ENCODE data around the gene RIPPLY3.

DNA sequence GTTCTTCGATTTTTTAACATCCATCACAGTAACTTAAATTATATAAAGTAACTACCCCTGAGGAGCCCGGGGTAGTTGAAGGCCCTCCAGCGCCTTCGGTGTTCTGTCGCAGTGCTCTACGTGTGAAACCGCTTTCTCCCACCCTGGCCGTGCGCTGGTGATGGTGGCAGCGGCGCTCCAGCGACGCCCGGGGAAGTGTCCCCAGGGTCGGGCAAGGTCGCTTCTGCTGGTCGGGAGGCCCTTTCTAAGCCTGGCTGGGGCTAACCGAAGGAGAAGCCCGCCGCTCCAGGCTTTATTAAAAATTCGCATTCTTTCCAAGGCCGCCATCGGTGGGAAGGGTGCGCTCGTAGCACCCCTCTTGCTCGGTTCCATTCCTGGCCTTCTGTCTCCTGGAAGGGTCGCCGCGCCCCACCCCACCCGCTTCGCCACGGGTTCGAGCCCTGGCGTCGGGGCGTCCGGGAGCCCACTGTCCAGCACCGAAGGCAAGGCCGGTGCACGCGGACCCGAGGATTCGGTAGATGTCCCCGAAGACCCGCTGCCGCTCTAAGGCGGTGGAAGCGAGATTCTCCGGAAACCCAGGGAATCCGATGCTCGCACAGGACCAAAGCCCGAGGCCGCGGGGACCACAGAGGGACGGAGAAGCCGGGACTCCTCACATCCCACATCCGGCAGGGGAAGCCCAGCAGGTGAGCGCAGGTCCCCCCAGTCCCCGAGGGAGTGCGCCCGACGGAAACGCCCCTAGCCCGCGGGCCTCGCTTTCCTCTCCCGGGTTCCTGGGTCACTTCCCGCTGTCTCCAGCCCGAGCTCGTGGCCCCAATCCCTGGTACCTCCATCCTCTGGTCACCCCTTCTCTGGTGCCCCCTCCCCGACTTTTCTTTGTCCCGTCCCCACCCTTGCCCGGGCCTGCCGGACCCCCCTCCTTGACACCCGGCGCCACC, 685 bp upstream of the RIPPLY3 start:
- no peak for TF ChIP-seq POLR2A (IDR thresholded peaks at IDR 0.05)
- TF ChIP-seq, protein P1, sequence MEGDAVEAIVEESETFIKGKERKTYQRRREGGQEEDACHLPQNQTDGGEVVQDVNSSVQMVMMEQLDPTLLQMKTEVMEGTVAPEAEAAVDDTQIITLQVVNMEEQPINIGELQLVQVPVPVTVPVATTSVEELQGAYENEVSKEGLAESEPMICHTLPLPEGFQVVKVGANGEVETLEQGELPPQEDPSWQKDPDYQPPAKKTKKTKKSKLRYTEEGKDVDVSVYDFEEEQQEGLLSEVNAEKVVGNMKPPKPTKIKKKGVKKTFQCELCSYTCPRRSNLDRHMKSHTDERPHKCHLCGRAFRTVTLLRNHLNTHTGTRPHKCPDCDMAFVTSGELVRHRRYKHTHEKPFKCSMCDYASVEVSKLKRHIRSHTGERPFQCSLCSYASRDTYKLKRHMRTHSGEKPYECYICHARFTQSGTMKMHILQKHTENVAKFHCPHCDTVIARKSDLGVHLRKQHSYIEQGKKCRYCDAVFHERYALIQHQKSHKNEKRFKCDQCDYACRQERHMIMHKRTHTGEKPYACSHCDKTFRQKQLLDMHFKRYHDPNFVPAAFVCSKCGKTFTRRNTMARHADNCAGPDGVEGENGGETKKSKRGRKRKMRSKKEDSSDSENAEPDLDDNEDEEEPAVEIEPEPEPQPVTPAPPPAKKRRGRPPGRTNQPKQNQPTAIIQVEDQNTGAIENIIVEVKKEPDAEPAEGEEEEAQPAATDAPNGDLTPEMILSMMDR (IDR thresholded peaks at IDR 0.05), result no peak
